SU-DHL-6 (cell line): ENCODE measurements around the gene SUGCT.

Experiments
- EZH2phosphoT487 ChIP-seq: fragments of 200-600 bp; sonication (generic), shearing (Covaris generic); conservative IDR thresholded peaks from 2 replicates; pipeline ENCODE4 v1.6.1; 2018; ENCODE audit warnings: mild to moderate bottlenecking, antibody characterized with exemption, low read length, moderate library complexity, mixed read lengths
- TF ChIP-seq, protein P1 (sequence below): fragments of 200-600 bp; sonication (generic); IDR thresholded peaks from one replicate; pipeline ENCODE4 v1.5.1; 2017; ENCODE audit warnings: antibody characterized with exemption, mild to moderate bottlenecking, low read length, moderate library complexity; ENCODE audit not compliant: insufficient read depth, poor library complexity, severe bottlenecking

- TF ChIP-seq, protein P1, sequence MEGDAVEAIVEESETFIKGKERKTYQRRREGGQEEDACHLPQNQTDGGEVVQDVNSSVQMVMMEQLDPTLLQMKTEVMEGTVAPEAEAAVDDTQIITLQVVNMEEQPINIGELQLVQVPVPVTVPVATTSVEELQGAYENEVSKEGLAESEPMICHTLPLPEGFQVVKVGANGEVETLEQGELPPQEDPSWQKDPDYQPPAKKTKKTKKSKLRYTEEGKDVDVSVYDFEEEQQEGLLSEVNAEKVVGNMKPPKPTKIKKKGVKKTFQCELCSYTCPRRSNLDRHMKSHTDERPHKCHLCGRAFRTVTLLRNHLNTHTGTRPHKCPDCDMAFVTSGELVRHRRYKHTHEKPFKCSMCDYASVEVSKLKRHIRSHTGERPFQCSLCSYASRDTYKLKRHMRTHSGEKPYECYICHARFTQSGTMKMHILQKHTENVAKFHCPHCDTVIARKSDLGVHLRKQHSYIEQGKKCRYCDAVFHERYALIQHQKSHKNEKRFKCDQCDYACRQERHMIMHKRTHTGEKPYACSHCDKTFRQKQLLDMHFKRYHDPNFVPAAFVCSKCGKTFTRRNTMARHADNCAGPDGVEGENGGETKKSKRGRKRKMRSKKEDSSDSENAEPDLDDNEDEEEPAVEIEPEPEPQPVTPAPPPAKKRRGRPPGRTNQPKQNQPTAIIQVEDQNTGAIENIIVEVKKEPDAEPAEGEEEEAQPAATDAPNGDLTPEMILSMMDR, result no peak
- no peak for TF ChIP-seq EZH2phosphoT487
Observed at GRCh38 chr7:40536421-40536820, 401.6 kb downstream of the SUGCT start.
